ENCODE data around the gene NEU1. TPM values are rescaled to one million over a fixed set of nuclear protein-coding genes. Genes with fewer than 3 reads are reported as not detected.
A peak's percentile ranks its signal among the peaks of the same experiment; 100 is the strongest.

The NEU1 gene
- total and polyA plus RNA-seq, 2 donors (not counting 1 experiment from before 2014, with no cell fraction given) = 51.2 to 100 TPM

- peaks cover 1% of the 10 kb centered on the region for H4K20me1 ChIP-seq (ENCODE audit: control insufficient read depth, extremely low read depth, insufficient read depth, low read length)
- no peaks in the 10 kb centered on the region for H3K27me3 ChIP-seq (ENCODE audit: control insufficient read depth, insufficient read depth, low read length)
- no peak overlapping the region for H3K9ac ChIP-seq (ENCODE audit: insufficient read depth, low read length)
- peaks cover 47% of the 10 kb centered on the region for H3K36me3 ChIP-seq (ENCODE audit: control insufficient read depth, insufficient read depth, low read length)
- no peaks in the 10 kb centered on the region for H3K79me2 ChIP-seq (ENCODE audit: control insufficient read depth, insufficient read depth, low read length)
- H3K4me3 ChIP-seq (replicated peaks in 1 of 4; ENCODE audit: control extremely low read depth in 1 of 4, insufficient read depth in 1 of 4, low read depth in 3 of 4, low read length in 4 of 4) = no peak overlapping the region
- no peaks in the 10 kb centered on the region for H3K9me3 ChIP-seq (ENCODE audit: control insufficient read depth, insufficient read depth, low read depth, low read length)
- H3K4me1 ChIP-seq (ENCODE audit: control insufficient read depth, extremely low read depth, insufficient read depth, low read length) = peaks cover 7% of the 10 kb centered on the region
- DNase-seq (ENCODE audit: low read depth in 2 of 2) = no peak
- H3K27ac ChIP-seq (ENCODE audit: insufficient read depth, low read length) = no peak overlapping the region
- no peak overlapping the region for H2AFZ ChIP-seq (ENCODE audit: low read length)
- TF ChIP-seq EZH2 (IDR thresholded peaks at IDR 0.05; ENCODE audit: low read length, missing control alignments) (no peak), CTCF (conservative IDR thresholded peaks at IDR 0.05 in 1 of 2, IDR thresholded peaks at IDR 0.05 in 1 of 2; ENCODE audit: low read depth in 1 of 2, low read length in 2 of 2) (no peak)
- no peak overlapping the region for H3K4me2 ChIP-seq (ENCODE audit: extremely low read depth, insufficient read depth, low read length)
Observed at GRCh38 chr6:31883676-31884075, 21.1 kb upstream of the NEU1 start.

- Histone ChIP-seq H3K79me2 (ENCODE audit: control insufficient read depth, insufficient read depth, low read length) (no peaks in the 10 kb centered on the region), H3K36me3 (ENCODE audit: control insufficient read depth, insufficient read depth, low read length) (peaks cover 37% of the 10 kb centered on the region), H2AFZ (ENCODE audit: low read length) (no peak overlapping the region), H3K4me2 (ENCODE audit: extremely low read depth, insufficient read depth, low read length) (no peak overlapping the region), H3K9ac (ENCODE audit: insufficient read depth, low read length) (no peak overlapping the region), H3K9me3 (ENCODE audit: control insufficient read depth, insufficient read depth, low read depth, low read length) (no peaks in the 10 kb centered on the region), H4K20me1 (ENCODE audit: control insufficient read depth, extremely low read depth, insufficient read depth, low read length) (peaks cover 1% of the 10 kb centered on the region), H3K4me1 (ENCODE audit: control insufficient read depth, extremely low read depth, insufficient read depth, low read length) (peaks cover 7% of the 10 kb centered on the region), H3K27ac (ENCODE audit: insufficient read depth, low read length) (no peak overlapping the region), H3K4me3 (replicated peaks in 1 of 4; ENCODE audit: control extremely low read depth in 1 of 4, insufficient read depth in 1 of 4, low read depth in 3 of 4, low read length in 4 of 4) (no peak overlapping the region), H3K27me3 (ENCODE audit: control insufficient read depth, insufficient read depth, low read length) (no peaks in the 10 kb centered on the region)
- TF ChIP-seq EZH2 (IDR thresholded peaks at IDR 0.05; ENCODE audit: low read length, missing control alignments) (no peak), CTCF (conservative IDR thresholded peaks at IDR 0.05 in 1 of 2, IDR thresholded peaks at IDR 0.05 in 1 of 2; ENCODE audit: low read depth in 1 of 2, low read length in 2 of 2) (no peak)
- DNase-seq (ENCODE audit: low read depth in 2 of 2) = peak; percentile 31 to 39
Observed at GRCh38 chr6:31882344-31882743, 19.7 kb upstream of the NEU1 start.

- no peak overlapping the region for H2AFZ ChIP-seq (ENCODE audit: low read length)
- peaks cover 7% of the 10 kb centered on the region for H3K4me1 ChIP-seq (ENCODE audit: control insufficient read depth, extremely low read depth, insufficient read depth, low read length)
- H3K36me3 ChIP-seq (ENCODE audit: control insufficient read depth, insufficient read depth, low read length) = peaks cover 29% of the 10 kb centered on the region
- H3K9ac ChIP-seq (ENCODE audit: insufficient read depth, low read length) = no peak overlapping the region
- H3K4me3 ChIP-seq (replicated peaks in 1 of 4; ENCODE audit: control extremely low read depth in 1 of 4, insufficient read depth in 1 of 4, low read depth in 3 of 4, low read length in 4 of 4) = no peak overlapping the region
- no peak overlapping the region for H3K4me2 ChIP-seq (ENCODE audit: extremely low read depth, insufficient read depth, low read length)
- no peak overlapping the region for H3K27ac ChIP-seq (ENCODE audit: insufficient read depth, low read length)
- peaks cover 1% of the 10 kb centered on the region for H4K20me1 ChIP-seq (ENCODE audit: control insufficient read depth, extremely low read depth, insufficient read depth, low read length)
- no peaks in the 10 kb centered on the region for H3K79me2 ChIP-seq (ENCODE audit: control insufficient read depth, insufficient read depth, low read length)
- no peaks in the 10 kb centered on the region for H3K9me3 ChIP-seq (ENCODE audit: control insufficient read depth, insufficient read depth, low read depth, low read length)
- DNase-seq (ENCODE audit: low read depth in 2 of 2) = no peak
- TF ChIP-seq EZH2 (IDR thresholded peaks at IDR 0.05; ENCODE audit: low read length, missing control alignments) = no peak
- TF ChIP-seq CTCF (conservative IDR thresholded peaks at IDR 0.05 in 1 of 2, IDR thresholded peaks at IDR 0.05 in 1 of 2; ENCODE audit: low read depth in 1 of 2, low read length in 2 of 2) = no peak
- no peaks in the 10 kb centered on the region for H3K27me3 ChIP-seq (ENCODE audit: control insufficient read depth, insufficient read depth, low read length)
Observed at GRCh38 chr6:31881136-31881859, 18.7 kb upstream of the NEU1 start.
